MM.1S (cell line): ENCODE results near the gene HIP1.

Experiments used
- EZH2 ChIP-seq: fragments of 300-600 bp; sonication (generic); optimal IDR thresholded peaks from 2 replicates; pipeline ENCODE3; 2017; ENCODE audit warnings: low read depth, mild to moderate bottlenecking, antibody characterized with exemption, low read length, mixed read lengths
- EZH2phosphoT487 ChIP-seq: fragments of 300-600 bp; sonication (generic); IDR thresholded peaks from 2 replicates; pipeline ENCODE4 v1.6.1; 2018; ENCODE audit warnings: antibody characterized with exemption, low read length
- TF ChIP-seq, protein P1 (sequence below): fragments of 300-600 bp; sonication (generic); IDR thresholded peaks from 2 replicates; pipeline ENCODE4 v1.5.1; 2016; ENCODE audit warnings: antibody characterized with exemption, low read length, mixed read lengths

- TF ChIP-seq, protein P1, sequence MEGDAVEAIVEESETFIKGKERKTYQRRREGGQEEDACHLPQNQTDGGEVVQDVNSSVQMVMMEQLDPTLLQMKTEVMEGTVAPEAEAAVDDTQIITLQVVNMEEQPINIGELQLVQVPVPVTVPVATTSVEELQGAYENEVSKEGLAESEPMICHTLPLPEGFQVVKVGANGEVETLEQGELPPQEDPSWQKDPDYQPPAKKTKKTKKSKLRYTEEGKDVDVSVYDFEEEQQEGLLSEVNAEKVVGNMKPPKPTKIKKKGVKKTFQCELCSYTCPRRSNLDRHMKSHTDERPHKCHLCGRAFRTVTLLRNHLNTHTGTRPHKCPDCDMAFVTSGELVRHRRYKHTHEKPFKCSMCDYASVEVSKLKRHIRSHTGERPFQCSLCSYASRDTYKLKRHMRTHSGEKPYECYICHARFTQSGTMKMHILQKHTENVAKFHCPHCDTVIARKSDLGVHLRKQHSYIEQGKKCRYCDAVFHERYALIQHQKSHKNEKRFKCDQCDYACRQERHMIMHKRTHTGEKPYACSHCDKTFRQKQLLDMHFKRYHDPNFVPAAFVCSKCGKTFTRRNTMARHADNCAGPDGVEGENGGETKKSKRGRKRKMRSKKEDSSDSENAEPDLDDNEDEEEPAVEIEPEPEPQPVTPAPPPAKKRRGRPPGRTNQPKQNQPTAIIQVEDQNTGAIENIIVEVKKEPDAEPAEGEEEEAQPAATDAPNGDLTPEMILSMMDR: no peak
- TF ChIP-seq EZH2 (no peak), EZH2phosphoT487 (no peak)
These were observed 1.3 kb upstream of the HIP1 start for GRCh38 chr7:75739796-75740672.
